Measurements from ENCODE around the gene PDE4C. TPM values are rescaled to one million over a fixed set of nuclear protein-coding genes. Genes with fewer than 3 reads are reported as not detected.

The PDE4C gene
- total RNA-seq, 1 donor from 2014 or later: 0.58 TPM

Other genes with a start within 250 kb of the PDE4C start
- gene ARRDC2, start 218.3 kb downstream of the PDE4C start, total RNA-seq: 15.5 and 38.1 TPM in 2 replicates
- gene IL12RB1, start 139.5 kb downstream of the PDE4C start, total RNA-seq: 0.12 and 0.19 TPM in 2 replicates
- gene MAST3, start 128.7 kb downstream of the PDE4C start, total RNA-seq: 7.9 and 8.3 TPM in 2 replicates
- gene PIK3R2, start 73.3 kb downstream of the PDE4C start, total RNA-seq: 17.4 and 27.1 TPM in 2 replicates
- gene IFI30, start 52.6 kb downstream of the PDE4C start, total RNA-seq: 13.4 and 21.0 TPM in 2 replicates
- 30.7 and 36.3 TPM in 2 replicates for gene MPV17L2, start 33.2 kb downstream of the PDE4C start, total RNA-seq
- 2.6 and 4.1 TPM in 2 replicates for gene RAB3A, start 22.4 kb downstream of the PDE4C start, total RNA-seq
- 0.92 and 2.4 TPM in 2 replicates for gene IQCN, start 48.0 kb upstream of the PDE4C start, total RNA-seq
- gene JUND, start 55.2 kb upstream of the PDE4C start, total RNA-seq: 212 and 428 TPM in 2 replicates
- 201 and 204 TPM in 2 replicates for gene LSM4, start 96.6 kb upstream of the PDE4C start, total RNA-seq
- 18.6 and 26.5 TPM in 2 replicates for gene PGPEP1, start 114.2 kb upstream of the PDE4C start, total RNA-seq
- 429 and 528 TPM in 2 replicates for gene GDF15, start 159.7 kb upstream of the PDE4C start, total RNA-seq
- gene LRRC25, start 171.2 kb upstream of the PDE4C start, total RNA-seq: not detected in 2 replicates
- 180 and 184 TPM in 2 replicates for gene SSBP4, start 193.0 kb upstream of the PDE4C start, total RNA-seq
- gene ISYNA1, start 211.7 kb upstream of the PDE4C start, total RNA-seq: 50.9 and 57.2 TPM in 2 replicates